ENCODE measurements around the gene FGF11. TPM values are rescaled to one million over a fixed set of nuclear protein-coding genes. Genes with fewer than 3 reads are reported as not detected.

The FGF11 gene
- total and polyA plus RNA-seq, 12 donors, result 2.0 to 15.9 (median 7.6) TPM

DNA sequence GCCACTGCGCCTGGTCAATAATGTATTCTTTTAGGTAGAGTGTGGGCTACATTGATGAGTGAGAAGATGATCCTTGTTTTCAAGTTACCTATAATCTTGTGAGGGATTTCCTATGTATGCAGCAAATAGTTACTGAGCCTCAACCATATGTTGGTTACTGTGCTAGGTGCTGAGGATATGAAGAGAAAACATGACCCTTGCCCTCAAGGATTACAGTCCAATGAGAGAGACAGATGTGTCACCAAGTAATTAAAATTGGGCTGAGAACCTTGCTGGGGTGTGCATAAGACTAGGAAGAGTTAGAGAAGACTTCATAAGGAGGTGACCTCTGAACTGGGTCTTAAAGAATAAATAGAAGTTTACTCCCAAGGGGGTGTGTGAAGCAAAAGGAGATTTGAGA, 52.3 kb downstream of the FGF11 start:
- no peak for DNase-seq
- Histone ChIP-seq H3K27ac (no peak overlapping the region), H3K4me1 (peaks cover 10 to 92% (median 61%) of the 10 kb centered on the region in 9 donors), H3K36me3 (peaks cover 0 to 51% (median 8%) of the 10 kb centered on the region in 9 donors), H3K4me3 (no peak overlapping the region), H3K27me3 (no peaks in the 10 kb centered on the region), H3K9me3 (no peaks in the 10 kb centered on the region)
- TF ChIP-seq, protein P1, sequence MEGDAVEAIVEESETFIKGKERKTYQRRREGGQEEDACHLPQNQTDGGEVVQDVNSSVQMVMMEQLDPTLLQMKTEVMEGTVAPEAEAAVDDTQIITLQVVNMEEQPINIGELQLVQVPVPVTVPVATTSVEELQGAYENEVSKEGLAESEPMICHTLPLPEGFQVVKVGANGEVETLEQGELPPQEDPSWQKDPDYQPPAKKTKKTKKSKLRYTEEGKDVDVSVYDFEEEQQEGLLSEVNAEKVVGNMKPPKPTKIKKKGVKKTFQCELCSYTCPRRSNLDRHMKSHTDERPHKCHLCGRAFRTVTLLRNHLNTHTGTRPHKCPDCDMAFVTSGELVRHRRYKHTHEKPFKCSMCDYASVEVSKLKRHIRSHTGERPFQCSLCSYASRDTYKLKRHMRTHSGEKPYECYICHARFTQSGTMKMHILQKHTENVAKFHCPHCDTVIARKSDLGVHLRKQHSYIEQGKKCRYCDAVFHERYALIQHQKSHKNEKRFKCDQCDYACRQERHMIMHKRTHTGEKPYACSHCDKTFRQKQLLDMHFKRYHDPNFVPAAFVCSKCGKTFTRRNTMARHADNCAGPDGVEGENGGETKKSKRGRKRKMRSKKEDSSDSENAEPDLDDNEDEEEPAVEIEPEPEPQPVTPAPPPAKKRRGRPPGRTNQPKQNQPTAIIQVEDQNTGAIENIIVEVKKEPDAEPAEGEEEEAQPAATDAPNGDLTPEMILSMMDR (IDR thresholded peaks at IDR 0.05), result no peak
- 98 to 100% methylated on average over 1 of the region's 1 CpG for WGBS, 2 donors
- no peak for ATAC-seq
- intact Hi-C loops (cut with DNase I), result loop anchor here in 1 of 10 donors (5.0 kb wide), 1 partner anchor 139 kb away; the partner anchor contains the start of gene KCTD11

DNA sequence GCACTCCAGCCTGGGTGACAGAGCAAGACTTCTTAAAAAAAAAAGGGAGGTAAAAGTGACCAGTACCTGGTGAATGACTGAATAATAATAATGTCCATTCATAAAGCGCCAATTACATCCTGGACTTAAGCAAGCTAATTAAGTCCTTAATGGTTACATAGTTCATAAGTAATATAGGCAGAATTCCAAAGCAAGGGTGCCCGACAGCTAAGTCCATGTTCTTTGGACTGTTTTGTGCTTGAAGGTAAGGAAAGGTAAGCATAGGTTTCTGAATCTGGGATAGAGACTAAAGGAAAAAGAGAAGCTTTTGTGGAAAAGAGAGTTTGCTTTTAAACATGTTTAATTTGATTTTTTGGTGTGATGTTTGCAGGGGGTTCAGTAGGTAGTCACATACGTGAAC, 54.6 kb downstream of the FGF11 start:
- H3K4me3 ChIP-seq, result no peak overlapping the region
- TF ChIP-seq, protein P1 (IDR thresholded peaks at IDR 0.05), result no peak
- peaks cover 0 to 90% (median 48%) of the 10 kb centered on the region in 9 donors for H3K4me1 ChIP-seq

More for the DNA sequence above, 54.6 kb downstream of the FGF11 start:
- ATAC-seq (no peak), DNase-seq (no peak)
- intact Hi-C loops (cut with DNase I), result loop anchor here in 1 of 10 donors (5.0 kb wide), 1 partner anchor 142 kb away; the partner anchor contains the start of gene KCTD11
- Histone ChIP-seq H3K27me3 (no peaks in the 10 kb centered on the region), H3K36me3 (peaks cover 0 to 74% (median 28%) of the 10 kb centered on the region in 9 donors), H3K9me3 (no peaks in the 10 kb centered on the region), H3K27ac (no peak overlapping the region)
- 93 to 94% methylated on average over 3 of the region's 3 CpGs for WGBS, 2 donors

Other genes starting within 250 kb of the FGF11 start
Only the 30 nearest of the 40 such genes appear.
- gene CTDNEP1, start 187.8 kb upstream of the FGF11 start, total RNA-seq, result 100 to 1,000 TPM in 8 of 10 donors, 10 to 100 TPM in 2; 94.6 to 135 (median 110) TPM
- gene CTDNEP1, start 187.8 kb upstream of the FGF11 start, polyA plus RNA-seq, result 100 to 1,000 TPM in 1 of 2 donors, 10 to 100 TPM in 1; 56.3 to 116 TPM
- 100 to 1,000 TPM in 1 of 10 donors, 10 to 100 TPM in 9; 30.8 to 110 (median 54.8) TPM for gene ELP5, start 187.3 kb upstream of the FGF11 start, total RNA-seq
- 10 to 100 TPM; 29.0 to 41.4 TPM for gene ELP5, start 187.3 kb upstream of the FGF11 start, polyA plus RNA-seq
- gene CLDN7, start 177.0 kb upstream of the FGF11 start, total RNA-seq, result 1 to 10 TPM in 3 of 10 donors, under 1 TPM in 7; 0.39 to 2.5 (median 0.80) TPM
- 1 to 10 TPM; 1.3 to 1.6 TPM for gene CLDN7, start 177.0 kb upstream of the FGF11 start, polyA plus RNA-seq
- gene SLC2A4, start 157.8 kb upstream of the FGF11 start, total RNA-seq, result 100 to 1,000 TPM in 9 of 10 donors, 10 to 100 TPM in 1; 98.1 to 186 (median 177) TPM
- gene SLC2A4, start 157.8 kb upstream of the FGF11 start, polyA plus RNA-seq, result 100 to 1,000 TPM in 1 of 2 donors, 10 to 100 TPM in 1; 41.8 to 140 TPM
- gene YBX2, start 144.9 kb upstream of the FGF11 start, total RNA-seq, result 1 to 10 TPM in 7 of 10 donors, under 1 TPM in 3; 0.42 to 1.9 (median 1.2) TPM
- gene YBX2, start 144.9 kb upstream of the FGF11 start, polyA plus RNA-seq, result 1 to 10 TPM in 1 of 2 donors, under 1 TPM in 1; 0.49 to 2.6 TPM
- gene EIF5A, start 131.9 kb upstream of the FGF11 start, total RNA-seq, result 100 to 1,000 TPM; 197 to 444 (median 248) TPM
- 100 to 1,000 TPM; 457 to 716 TPM for gene EIF5A, start 131.9 kb upstream of the FGF11 start, polyA plus RNA-seq
- gene GPS2, start 124.2 kb upstream of the FGF11 start, total RNA-seq, result 10 to 100 TPM; 49.1 to 81.1 (median 57.4) TPM
- gene GPS2, start 124.2 kb upstream of the FGF11 start, polyA plus RNA-seq, result 100 to 1,000 TPM; 103 to 105 TPM
- gene NEURL4, start 110.2 kb upstream of the FGF11 start, total RNA-seq, result 10 to 100 TPM; 21.7 to 45.9 (median 28.7) TPM
- gene NEURL4, start 110.2 kb upstream of the FGF11 start, polyA plus RNA-seq, result 10 to 100 TPM; 22.4 to 55.5 TPM
- 10 to 100 TPM in 7 of 10 donors, 1 to 10 TPM in 3; 7.4 to 23.4 (median 16.7) TPM for gene ACAP1, start 103.0 kb upstream of the FGF11 start, total RNA-seq
- 1 to 10 TPM; 2.4 to 9.7 TPM for gene ACAP1, start 103.0 kb upstream of the FGF11 start, polyA plus RNA-seq
- gene KCTD11, start 87.3 kb upstream of the FGF11 start, total RNA-seq, result 1 to 10 TPM; 4.3 to 8.5 (median 5.3) TPM
- gene KCTD11, start 87.3 kb upstream of the FGF11 start, polyA plus RNA-seq, result 1 to 10 TPM; 4.5 to 6.6 TPM
- under 1 TPM in 1 of 10 donors, not detected in 9; 0.39 TPM for gene TMEM95, start 84.4 kb upstream of the FGF11 start, total RNA-seq
- not detected for gene TMEM95, start 84.4 kb upstream of the FGF11 start, polyA plus RNA-seq
- 1 to 10 TPM; 1.1 to 4.4 (median 2.1) TPM for gene TNK1, start 58.4 kb upstream of the FGF11 start, total RNA-seq
- gene TNK1, start 58.4 kb upstream of the FGF11 start, polyA plus RNA-seq, result 1 to 10 TPM; 1.9 to 3.5 TPM
- 10 to 100 TPM; 14.4 to 28.7 (median 17.1) TPM for gene PLSCR3, start 45.0 kb upstream of the FGF11 start, total RNA-seq
- gene PLSCR3, start 45.0 kb upstream of the FGF11 start, polyA plus RNA-seq, result 10 to 100 TPM; 23.3 to 32.9 TPM
- gene TMEM256, start 35.4 kb upstream of the FGF11 start, total RNA-seq, result 10 to 100 TPM; 61.8 to 83.2 (median 74.2) TPM
- gene TMEM256, start 35.4 kb upstream of the FGF11 start, polyA plus RNA-seq, result 100 to 1,000 TPM in 1 of 2 donors, 10 to 100 TPM in 1; 89.1 to 169 TPM
- gene NLGN2, start 31.7 kb upstream of the FGF11 start, total RNA-seq, result 10 to 100 TPM in 2 of 10 donors, 1 to 10 TPM in 8; 3.6 to 15.8 (median 6.4) TPM
- gene NLGN2, start 31.7 kb upstream of the FGF11 start, polyA plus RNA-seq, result 1 to 10 TPM; 7.3 to 7.6 TPM
- gene SPEM1, start 19.2 kb upstream of the FGF11 start, total RNA-seq, result not detected
- not detected for gene SPEM1, start 19.2 kb upstream of the FGF11 start, polyA plus RNA-seq
- not detected for gene SPEM2, start 13.9 kb upstream of the FGF11 start, total RNA-seq
- gene SPEM2, start 13.9 kb upstream of the FGF11 start, polyA plus RNA-seq, result not detected
- gene SPEM3, start 10.7 kb upstream of the FGF11 start, total RNA-seq, result not detected
- gene SPEM3, start 10.7 kb upstream of the FGF11 start, polyA plus RNA-seq, result not detected
- gene TMEM102, start 4.1 kb upstream of the FGF11 start, total RNA-seq, result 1 to 10 TPM; 1.2 to 3.5 (median 2.2) TPM
- 1 to 10 TPM; 2.0 to 4.2 TPM for gene TMEM102, start 4.1 kb upstream of the FGF11 start, polyA plus RNA-seq
- gene CHRNB1, start 5.5 kb downstream of the FGF11 start, total RNA-seq, result 10 to 100 TPM in 6 of 10 donors, 1 to 10 TPM in 4; 5.4 to 13.1 (median 10.3) TPM
- gene CHRNB1, start 5.5 kb downstream of the FGF11 start, polyA plus RNA-seq, result 10 to 100 TPM; 10.2 to 25.4 TPM
- gene ZBTB4, start 40.1 kb downstream of the FGF11 start, total RNA-seq, result 10 to 100 TPM; 58.9 to 80.1 (median 69.4) TPM
- 10 to 100 TPM; 17.8 to 34.2 TPM for gene ZBTB4, start 40.1 kb downstream of the FGF11 start, polyA plus RNA-seq
- not detected for gene SLC35G6, start 41.9 kb downstream of the FGF11 start, total RNA-seq
- not detected for gene SLC35G6, start 41.9 kb downstream of the FGF11 start, polyA plus RNA-seq
- gene POLR2A, start 44.9 kb downstream of the FGF11 start, total RNA-seq, result 10 to 100 TPM; 40.5 to 61.7 (median 48.8) TPM
- 10 to 100 TPM in 1 of 2 donors, 1 to 10 TPM in 1; 8.4 to 24.7 TPM for gene POLR2A, start 44.9 kb downstream of the FGF11 start, polyA plus RNA-seq
- gene TNFSF12, start 109.5 kb downstream of the FGF11 start, total RNA-seq, result 10 to 100 TPM; 21.7 to 44.3 (median 26.9) TPM
- 10 to 100 TPM; 20.6 to 51.0 TPM for gene TNFSF12, start 109.5 kb downstream of the FGF11 start, polyA plus RNA-seq
- gene TNFSF13, start 119.2 kb downstream of the FGF11 start, total RNA-seq, result 10 to 100 TPM in 2 of 10 donors, 1 to 10 TPM in 8; 4.1 to 25.0 (median 6.9) TPM
- gene TNFSF13, start 119.2 kb downstream of the FGF11 start, polyA plus RNA-seq, result 1 to 10 TPM; 7.5 to 8.0 TPM
- 10 to 100 TPM; 22.4 to 34.3 (median 27.1) TPM for gene SENP3, start 122.4 kb downstream of the FGF11 start, total RNA-seq
- 10 to 100 TPM; 33.1 to 46.6 TPM for gene SENP3, start 122.4 kb downstream of the FGF11 start, polyA plus RNA-seq
- 100 to 1,000 TPM in 1 of 10 donors, 10 to 100 TPM in 4, 1 to 10 TPM in 5; 4.7 to 128 (median 13.0) TPM for gene CD68, start 140.1 kb downstream of the FGF11 start, total RNA-seq
- 10 to 100 TPM; 15.7 to 40.0 TPM for gene CD68, start 140.1 kb downstream of the FGF11 start, polyA plus RNA-seq
- 10 to 100 TPM; 20.1 to 39.8 (median 23.5) TPM for gene MPDU1, start 144.3 kb downstream of the FGF11 start, total RNA-seq
- 10 to 100 TPM; 42.8 to 64.9 TPM for gene MPDU1, start 144.3 kb downstream of the FGF11 start, polyA plus RNA-seq
- 1 to 10 TPM in 6 of 10 donors, under 1 TPM in 4; 0.23 to 1.7 (median 1.2) TPM for gene SOX15, start 150.6 kb downstream of the FGF11 start, total RNA-seq
- 1 to 10 TPM in 1 of 2 donors, under 1 TPM in 1; 0.78 to 2.6 TPM for gene SOX15, start 150.6 kb downstream of the FGF11 start, polyA plus RNA-seq
- gene FXR2, start 175.4 kb downstream of the FGF11 start, total RNA-seq, result 100 to 1,000 TPM in 3 of 10 donors, 10 to 100 TPM in 7; 81.7 to 104 (median 90.5) TPM
- 100 to 1,000 TPM in 1 of 2 donors, 10 to 100 TPM in 1; 52.2 to 111 TPM for gene FXR2, start 175.4 kb downstream of the FGF11 start, polyA plus RNA-seq

Measured in heart right ventricle (tissue), 16 donors.